PFSK-1 (cell line): ENCODE measurements around the gene AP2A2.

ENCODE experiments used
- FOXP2 ChIP-seq: optimal IDR thresholded peaks from 2 replicates; pipeline ENCODE3; 2011; ENCODE audit warnings: borderline replicate concordance, control low read depth, inconsistent platforms; ENCODE audit not compliant: insufficient read depth; ENCODE audit errors: extremely low read length, extremely low read depth
- POLR2AphosphoS5 ChIP-seq: IDR thresholded peaks from 2 replicates; pipeline ENCODE4 v1.6.1; 2012; ENCODE audit warnings: low read depth, mild to moderate bottlenecking, control low read depth, low read length, moderate library complexity
- SIN3A ChIP-seq: IDR thresholded peaks from 2 replicates; pipeline ENCODE4 v1.6.1; 2012; ENCODE audit warnings: mild to moderate bottlenecking, low read length, moderate library complexity, borderline replicate concordance; ENCODE audit not compliant: insufficient read depth
- TAF1 ChIP-seq: IDR thresholded peaks from 2 replicates; pipeline ENCODE4 v1.6.1; 2012; ENCODE audit warnings: low read length, control low read depth, borderline replicate concordance; ENCODE audit not compliant: insufficient read depth
- TF ChIP-seq, protein P1 (sequence below), 2 experiments: IDR thresholded peaks; 2 replicates each; pipeline versions ENCODE4 v1.6.1 to v1.8.0; 2011 to 2012; ENCODE audit warnings: low read depth in 2 of 2, low read length in 2 of 2, control low read depth in 1 of 2, inconsistent platforms in 1 of 2, mild to moderate bottlenecking in 1 of 2, moderate library complexity in 1 of 2; ENCODE audit not compliant: insufficient read depth in 1 of 2

The AP2A2 gene

DNA sequence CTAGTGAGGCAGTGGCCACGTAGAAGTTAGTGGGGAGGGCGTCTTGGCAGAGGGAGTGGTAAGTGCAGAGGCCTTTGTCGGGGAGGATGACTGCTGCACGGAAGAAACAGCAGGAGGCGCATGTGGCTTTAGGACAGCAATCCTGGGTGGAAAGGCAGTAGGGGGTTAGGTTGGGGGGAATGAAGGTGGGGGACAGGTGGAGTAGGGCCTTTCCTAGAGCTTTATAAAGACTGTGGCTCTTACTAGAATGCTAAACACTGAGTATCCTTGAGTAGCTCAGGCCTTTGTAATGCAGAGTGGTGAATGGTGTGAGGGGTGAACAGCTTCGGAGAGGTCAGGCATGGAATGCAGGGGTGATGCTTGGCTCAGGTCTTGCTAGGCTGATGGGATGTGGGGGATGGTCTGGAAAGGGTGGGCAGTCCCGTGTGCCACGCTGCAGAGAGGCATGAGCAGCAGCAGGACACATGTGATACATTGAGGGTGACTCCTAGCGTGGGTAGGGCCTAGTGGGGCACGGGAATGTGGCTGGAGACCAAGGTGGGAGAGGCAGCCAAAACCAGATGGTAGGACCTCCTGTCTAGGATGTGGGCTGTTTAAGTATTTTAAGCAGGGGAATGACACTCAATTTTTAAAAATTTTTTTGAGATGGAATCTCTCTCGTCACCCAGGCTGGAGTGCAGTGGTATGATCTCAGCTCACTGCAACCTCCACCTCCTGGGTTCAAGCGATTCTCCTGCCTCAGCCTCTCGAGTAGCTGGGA, 19.2 kb downstream of the AP2A2 start:
- TF ChIP-seq TAF1 (no peak), FOXP2 (no peak), SIN3A (no peak), POLR2AphosphoS5 (no peak)
- TF ChIP-seq, protein P1, sequence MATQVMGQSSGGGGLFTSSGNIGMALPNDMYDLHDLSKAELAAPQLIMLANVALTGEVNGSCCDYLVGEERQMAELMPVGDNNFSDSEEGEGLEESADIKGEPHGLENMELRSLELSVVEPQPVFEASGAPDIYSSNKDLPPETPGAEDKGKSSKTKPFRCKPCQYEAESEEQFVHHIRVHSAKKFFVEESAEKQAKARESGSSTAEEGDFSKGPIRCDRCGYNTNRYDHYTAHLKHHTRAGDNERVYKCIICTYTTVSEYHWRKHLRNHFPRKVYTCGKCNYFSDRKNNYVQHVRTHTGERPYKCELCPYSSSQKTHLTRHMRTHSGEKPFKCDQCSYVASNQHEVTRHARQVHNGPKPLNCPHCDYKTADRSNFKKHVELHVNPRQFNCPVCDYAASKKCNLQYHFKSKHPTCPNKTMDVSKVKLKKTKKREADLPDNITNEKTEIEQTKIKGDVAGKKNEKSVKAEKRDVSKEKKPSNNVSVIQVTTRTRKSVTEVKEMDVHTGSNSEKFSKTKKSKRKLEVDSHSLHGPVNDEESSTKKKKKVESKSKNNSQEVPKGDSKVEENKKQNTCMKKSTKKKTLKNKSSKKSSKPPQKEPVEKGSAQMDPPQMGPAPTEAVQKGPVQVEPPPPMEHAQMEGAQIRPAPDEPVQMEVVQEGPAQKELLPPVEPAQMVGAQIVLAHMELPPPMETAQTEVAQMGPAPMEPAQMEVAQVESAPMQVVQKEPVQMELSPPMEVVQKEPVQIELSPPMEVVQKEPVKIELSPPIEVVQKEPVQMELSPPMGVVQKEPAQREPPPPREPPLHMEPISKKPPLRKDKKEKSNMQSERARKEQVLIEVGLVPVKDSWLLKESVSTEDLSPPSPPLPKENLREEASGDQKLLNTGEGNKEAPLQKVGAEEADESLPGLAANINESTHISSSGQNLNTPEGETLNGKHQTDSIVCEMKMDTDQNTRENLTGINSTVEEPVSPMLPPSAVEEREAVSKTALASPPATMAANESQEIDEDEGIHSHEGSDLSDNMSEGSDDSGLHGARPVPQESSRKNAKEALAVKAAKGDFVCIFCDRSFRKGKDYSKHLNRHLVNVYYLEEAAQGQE (IDR thresholded peaks at IDR 0.05; ENCODE audit: insufficient read depth in 1 of 2, low read depth in 2 of 2, low read length in 2 of 2), result no peak

DNA sequence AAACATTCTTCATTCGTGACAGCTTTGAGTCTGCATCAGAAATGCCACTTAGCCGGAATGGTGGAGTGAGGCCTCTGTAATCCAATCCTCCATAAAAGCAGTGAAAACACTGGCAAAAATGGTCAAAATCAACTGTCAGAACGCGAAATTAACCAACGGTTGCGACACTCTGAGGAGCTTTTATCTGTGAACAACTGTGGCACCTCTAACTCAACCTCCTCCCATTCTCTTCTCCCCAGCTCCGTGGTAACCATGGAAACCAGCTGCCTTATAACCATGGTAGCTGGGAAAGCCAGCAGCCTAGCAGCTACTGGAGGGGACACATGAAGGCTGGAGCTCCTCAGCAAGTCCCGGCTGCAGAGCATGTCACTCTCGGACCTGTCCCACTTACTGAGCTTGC, 20.3 kb downstream of the AP2A2 start:
- TF ChIP-seq TAF1 (no peak), SIN3A (no peak), FOXP2 (no peak), POLR2AphosphoS5 (no peak)
- TF ChIP-seq, protein P1 (IDR thresholded peaks at IDR 0.05; ENCODE audit: insufficient read depth in 1 of 2, low read depth in 2 of 2, low read length in 2 of 2), result no peak

DNA sequence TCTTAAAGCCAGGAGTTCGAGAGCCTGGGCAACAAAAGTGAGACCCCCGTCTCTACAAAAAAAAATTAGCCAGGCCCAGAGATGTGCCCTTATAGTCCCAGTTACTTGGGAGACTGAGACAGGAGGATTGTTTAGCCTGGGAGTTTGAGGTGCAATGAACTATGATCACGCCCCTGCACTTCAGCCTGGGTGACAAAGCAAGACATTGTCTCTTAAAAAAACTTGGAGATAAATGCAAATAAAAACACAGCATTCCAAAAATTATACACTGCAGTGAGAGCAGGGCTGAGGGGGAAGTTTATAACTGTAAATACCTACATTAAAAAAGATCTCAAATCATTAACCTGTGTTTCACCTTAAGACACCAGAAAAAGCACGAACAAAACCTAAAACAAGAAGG, 22.1 kb downstream of the AP2A2 start:
- TF ChIP-seq TAF1 (no peak), POLR2AphosphoS5 (no peak)

DNA sequence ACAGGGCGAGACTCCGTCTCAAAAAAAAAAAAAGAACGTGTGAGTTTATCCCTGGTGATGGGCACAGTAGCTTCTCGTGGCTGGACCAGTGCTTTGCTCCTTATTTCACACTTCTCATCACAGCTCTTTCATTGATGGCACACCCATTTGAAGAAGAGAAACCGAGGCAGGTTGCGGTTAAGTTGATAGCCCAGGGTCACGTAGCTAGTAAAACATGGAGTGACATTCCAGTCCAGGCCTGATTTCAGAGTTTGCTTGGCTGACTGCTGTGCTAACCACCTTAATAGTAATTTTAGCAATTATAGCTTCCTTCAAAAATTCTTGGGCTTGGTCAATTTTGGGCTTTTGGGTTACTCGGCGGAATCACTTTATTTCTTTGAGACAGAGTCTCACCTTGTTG, 25.8 kb downstream of the AP2A2 start:
- TF ChIP-seq FOXP2 (no peak), TAF1 (no peak)

DNA sequence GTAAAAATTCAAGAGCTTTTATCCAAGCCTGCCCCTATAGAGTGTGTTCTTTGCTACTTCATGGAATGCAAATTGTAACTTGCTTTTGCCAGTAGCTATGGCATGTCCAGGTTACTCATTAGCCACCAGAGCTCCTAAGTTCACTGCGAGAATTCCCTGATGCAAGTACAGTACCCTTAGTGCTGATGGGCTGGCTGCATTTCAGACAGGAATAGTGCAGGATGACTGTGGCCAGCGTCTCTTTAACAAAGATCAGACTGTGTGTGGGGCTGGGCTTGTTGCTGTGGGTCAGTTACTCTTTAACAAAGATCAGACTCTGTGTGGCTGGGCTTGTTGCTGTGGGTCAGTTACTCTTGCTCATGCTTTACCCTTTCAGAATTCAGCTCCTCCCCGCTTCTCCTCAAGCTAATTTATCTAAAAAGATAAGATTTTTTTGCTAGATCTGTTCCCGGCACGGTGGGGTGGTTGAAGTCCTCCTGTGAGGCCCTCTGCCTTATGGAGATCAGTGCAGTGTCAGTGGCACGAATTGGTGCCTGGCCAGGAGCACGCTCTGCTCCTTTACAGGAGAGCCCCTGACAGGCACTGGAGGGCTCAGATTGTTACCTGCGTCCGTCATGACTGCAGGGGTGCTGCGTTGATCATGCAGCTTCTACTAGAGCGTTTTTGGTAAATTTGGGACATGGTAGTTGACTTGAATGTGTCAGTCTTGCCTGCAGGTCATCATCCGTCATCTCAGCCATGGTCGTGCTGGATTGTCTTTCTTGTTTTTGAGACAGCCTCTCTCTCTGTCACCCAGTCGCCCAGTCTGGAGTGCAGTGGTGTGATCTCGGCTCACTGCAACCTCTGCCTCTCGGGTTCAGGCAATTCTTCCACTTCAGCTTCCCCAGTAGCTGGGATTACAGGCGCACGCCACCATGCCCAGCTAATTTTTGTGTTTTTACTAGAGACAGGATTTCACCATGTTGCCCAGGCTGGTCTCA, 27.0 kb downstream of the AP2A2 start:
- no peak for TF ChIP-seq TAF1
- TF ChIP-seq SIN3A, result no peak
- no peak for TF ChIP-seq FOXP2
- TF ChIP-seq, protein P1 (IDR thresholded peaks at IDR 0.05; ENCODE audit: insufficient read depth in 1 of 2, low read depth in 2 of 2, low read length in 2 of 2), result no peak
- no peak for TF ChIP-seq POLR2AphosphoS5
